Measurements from ENCODE around the gene METTL26.

METTL26 gene

GRCh38 chr16:632486-633335, 3.4 kb downstream of the METTL26 start:
- DNase-seq (ENCODE audit: low spot score) = no peak
- in situ Hi-C loops (cut with MboI; ENCODE audit: low pct_unique_long_range_greater_than_20kb, low sequenced_read_pairs, unreplicated experiment) = no loop called here
- no peak for TF ChIP-seq CTCF (IDR thresholded peaks at IDR 0.05; ENCODE audit: extremely low read depth, insufficient read depth, missing control alignments)

- no peak for DNase-seq (ENCODE audit: low spot score)
- TF ChIP-seq CTCF (IDR thresholded peaks at IDR 0.05; ENCODE audit: extremely low read depth, insufficient read depth, missing control alignments) = no peak
- in situ Hi-C loops (cut with MboI; ENCODE audit: low pct_unique_long_range_greater_than_20kb, low sequenced_read_pairs, unreplicated experiment) = no loop called here
Observed at GRCh38 chr16:631808-632358, 4.2 kb downstream of the METTL26 start.

GRCh38 chr16:630815-631405, 5.2 kb downstream of the METTL26 start, which contains the start of gene WFIKKN1:
Gene WFIKKN1 (plus strand): TSS chr16:630985. CDS start chr16:631254, 269 bp downstream.
- no peak for TF ChIP-seq CTCF (IDR thresholded peaks at IDR 0.05; ENCODE audit: extremely low read depth, insufficient read depth, missing control alignments)
- DNase-seq (ENCODE audit: low spot score) = no peak
- in situ Hi-C loops (cut with MboI; ENCODE audit: low pct_unique_long_range_greater_than_20kb, low sequenced_read_pairs, unreplicated experiment) = no loop called here

GRCh38 chr16:630249-630814, 5.8 kb downstream of the METTL26 start:
- in situ Hi-C loops (cut with MboI; ENCODE audit: low pct_unique_long_range_greater_than_20kb, low sequenced_read_pairs, unreplicated experiment) = no loop called here
- no peak for TF ChIP-seq CTCF (IDR thresholded peaks at IDR 0.05; ENCODE audit: extremely low read depth, insufficient read depth, missing control alignments)
- no peak for DNase-seq (ENCODE audit: low spot score)

GRCh38 chr16:629833-630248, 6.3 kb downstream of the METTL26 start:
- no peak for DNase-seq (ENCODE audit: low spot score)
- in situ Hi-C loops (cut with MboI; ENCODE audit: low pct_unique_long_range_greater_than_20kb, low sequenced_read_pairs, unreplicated experiment) = no loop called here
- TF ChIP-seq CTCF (IDR thresholded peaks at IDR 0.05; ENCODE audit: extremely low read depth, insufficient read depth, missing control alignments) = no peak

GRCh38 chr16:629185-629832, 6.8 kb downstream of the METTL26 start:
- in situ Hi-C loops (cut with MboI; ENCODE audit: low pct_unique_long_range_greater_than_20kb, low sequenced_read_pairs, unreplicated experiment) = no loop called here
- no peak for TF ChIP-seq CTCF (IDR thresholded peaks at IDR 0.05; ENCODE audit: extremely low read depth, insufficient read depth, missing control alignments)
- no peak for DNase-seq (ENCODE audit: low spot score)
